B cell (primary cell): ENCODE measurements around the gene NPAS2.

Experiments
- EZH2 ChIP-seq: IDR thresholded peaks from 2 replicates; pipeline ENCODE4 v1.6.1; 2012; ENCODE audit warnings: borderline replicate concordance, low read depth, mild to moderate bottlenecking, moderate library complexity, low read length; ENCODE audit not compliant: insufficient read depth, poor library complexity, severe bottlenecking
- TF ChIP-seq, protein P1 (sequence below): fragments of 200-600 bp; IDR thresholded peaks from one replicate; pipeline ENCODE4 v1.8.0; 2022; ENCODE audit warnings: antibody characterized with exemption, mild to moderate bottlenecking

DNA sequence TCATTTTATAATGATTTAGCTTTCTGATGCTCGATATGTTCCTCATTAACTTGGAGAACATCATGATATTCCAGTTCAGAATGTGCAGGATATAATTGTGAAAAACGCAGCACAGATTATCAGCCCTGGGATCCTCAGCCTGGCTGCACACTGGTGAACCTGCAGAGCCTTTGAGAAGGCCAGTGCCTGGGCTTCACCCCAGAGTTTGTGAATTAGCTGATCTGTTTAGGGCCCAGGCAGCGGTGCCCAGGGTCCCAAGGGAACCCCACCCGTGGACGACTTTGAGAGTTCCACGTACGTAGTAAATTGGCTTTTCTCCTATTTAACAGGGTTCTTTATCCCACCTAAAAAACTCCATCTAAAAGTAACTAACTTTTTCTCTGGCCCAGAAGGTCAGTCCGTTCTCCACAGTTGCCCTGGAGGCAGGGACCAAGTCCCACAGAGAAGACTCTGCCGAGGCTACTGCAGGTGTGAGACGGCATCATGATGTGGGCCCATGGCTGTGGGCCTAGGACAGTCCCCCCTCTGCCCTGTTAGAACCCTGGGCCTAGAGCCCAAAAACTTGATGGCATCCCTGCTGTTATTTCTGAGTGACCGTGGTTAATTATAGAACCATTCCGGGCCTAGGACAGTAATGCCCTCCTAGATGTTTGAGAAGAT lies 142.6 kb downstream of the NPAS2 start:
- TF ChIP-seq, protein P1, sequence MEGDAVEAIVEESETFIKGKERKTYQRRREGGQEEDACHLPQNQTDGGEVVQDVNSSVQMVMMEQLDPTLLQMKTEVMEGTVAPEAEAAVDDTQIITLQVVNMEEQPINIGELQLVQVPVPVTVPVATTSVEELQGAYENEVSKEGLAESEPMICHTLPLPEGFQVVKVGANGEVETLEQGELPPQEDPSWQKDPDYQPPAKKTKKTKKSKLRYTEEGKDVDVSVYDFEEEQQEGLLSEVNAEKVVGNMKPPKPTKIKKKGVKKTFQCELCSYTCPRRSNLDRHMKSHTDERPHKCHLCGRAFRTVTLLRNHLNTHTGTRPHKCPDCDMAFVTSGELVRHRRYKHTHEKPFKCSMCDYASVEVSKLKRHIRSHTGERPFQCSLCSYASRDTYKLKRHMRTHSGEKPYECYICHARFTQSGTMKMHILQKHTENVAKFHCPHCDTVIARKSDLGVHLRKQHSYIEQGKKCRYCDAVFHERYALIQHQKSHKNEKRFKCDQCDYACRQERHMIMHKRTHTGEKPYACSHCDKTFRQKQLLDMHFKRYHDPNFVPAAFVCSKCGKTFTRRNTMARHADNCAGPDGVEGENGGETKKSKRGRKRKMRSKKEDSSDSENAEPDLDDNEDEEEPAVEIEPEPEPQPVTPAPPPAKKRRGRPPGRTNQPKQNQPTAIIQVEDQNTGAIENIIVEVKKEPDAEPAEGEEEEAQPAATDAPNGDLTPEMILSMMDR, result no peak
- no peak for TF ChIP-seq EZH2
